SK-N-SH (cell line): ENCODE measurements around the gene CELF4.

ENCODE experiments used
- ELF1 ChIP-seq: IDR thresholded peaks from 2 replicates; pipeline ENCODE4 v1.4.0; 2012
- EP300 ChIP-seq, 2 experiments: IDR thresholded peaks; 2 replicates each; pipeline versions ENCODE4 v1.4.0 to v1.6.1; 2012; ENCODE audit warnings: borderline replicate concordance in 1 of 2, low read depth in 1 of 2, low read length in 1 of 2
- GABPA ChIP-seq: IDR thresholded peaks from 2 replicates; pipeline ENCODE4 v1.4.0; 2012; ENCODE audit warnings: low read depth, mild to moderate bottlenecking
- GATA2 ChIP-seq: sonication (generic); formaldehyde crosslinking; IDR thresholded peaks from 2 replicates; pipeline ENCODE4 v1.5.0; 2020; ENCODE audit warnings: mild to moderate bottlenecking, missing genetic modification reagents
- POLR2AphosphoS5 ChIP-seq: IDR thresholded peaks from 2 replicates; pipeline ENCODE4 v1.6.1; 2012; ENCODE audit warnings: low read depth, low read length
- RFX5 ChIP-seq: IDR thresholded peaks from 2 replicates; pipeline ENCODE4 v1.6.1; 2012; ENCODE audit warnings: mild to moderate bottlenecking, improper control_type of control experiment, low read length
- SIN3A ChIP-seq: IDR thresholded peaks from 2 replicates; pipeline ENCODE4 v1.6.1; 2012; ENCODE audit warnings: low read depth, mild to moderate bottlenecking, low read length, moderate library complexity, borderline replicate concordance
- SMC3 ChIP-seq: IDR thresholded peaks from 2 replicates; pipeline ENCODE4 v1.6.1; 2012; ENCODE audit warnings: low read depth, low read length, improper control_type of control experiment
- TF ChIP-seq, protein P1 (sequence below): IDR thresholded peaks from 2 replicates; pipeline ENCODE4 v1.4.0; 2012; ENCODE audit warnings: low read depth
- TF ChIP-seq, protein P2 (sequence below): IDR thresholded peaks from 2 replicates; pipeline ENCODE4 v1.6.1; 2012; ENCODE audit warnings: mild to moderate bottlenecking, low read depth, low read length, moderate library complexity
- TF ChIP-seq, protein P3 (sequence below): fragments of 200-600 bp; sonication (generic); IDR thresholded peaks from 2 replicates; pipeline ENCODE4 v1.6.1; 2017; ENCODE audit warnings: antibody characterized with exemption, mild to moderate bottlenecking, moderate library complexity
- TF ChIP-seq, protein P4 (sequence below): IDR thresholded peaks from 2 replicates; pipeline ENCODE4; 2012

DNA sequence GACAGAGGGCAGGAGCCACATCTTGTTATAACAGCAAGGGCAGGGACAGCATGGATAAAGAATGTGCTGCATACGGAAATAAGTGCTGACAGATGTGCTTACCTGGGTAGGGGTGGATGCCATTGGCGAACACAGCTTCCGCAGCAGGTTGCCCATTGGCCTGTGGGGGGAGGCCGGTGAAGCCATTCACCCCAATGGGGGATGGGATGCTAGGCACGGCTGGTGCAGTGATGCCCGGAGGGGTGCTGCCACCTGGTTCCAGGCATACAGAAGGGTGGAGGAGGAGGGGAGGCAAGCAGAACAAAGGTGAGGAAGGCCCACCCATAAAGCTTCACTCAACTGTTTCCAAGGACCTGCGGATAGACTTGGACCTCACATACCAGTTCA lies 294.9 kb downstream of the CELF4 start:
- TF ChIP-seq POLR2AphosphoS5, result no peak
- TF ChIP-seq, protein P1, sequence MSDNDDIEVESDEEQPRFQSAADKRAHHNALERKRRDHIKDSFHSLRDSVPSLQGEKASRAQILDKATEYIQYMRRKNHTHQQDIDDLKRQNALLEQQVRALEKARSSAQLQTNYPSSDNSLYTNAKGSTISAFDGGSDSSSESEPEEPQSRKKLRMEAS, result no peak
- TF ChIP-seq, protein P2, sequence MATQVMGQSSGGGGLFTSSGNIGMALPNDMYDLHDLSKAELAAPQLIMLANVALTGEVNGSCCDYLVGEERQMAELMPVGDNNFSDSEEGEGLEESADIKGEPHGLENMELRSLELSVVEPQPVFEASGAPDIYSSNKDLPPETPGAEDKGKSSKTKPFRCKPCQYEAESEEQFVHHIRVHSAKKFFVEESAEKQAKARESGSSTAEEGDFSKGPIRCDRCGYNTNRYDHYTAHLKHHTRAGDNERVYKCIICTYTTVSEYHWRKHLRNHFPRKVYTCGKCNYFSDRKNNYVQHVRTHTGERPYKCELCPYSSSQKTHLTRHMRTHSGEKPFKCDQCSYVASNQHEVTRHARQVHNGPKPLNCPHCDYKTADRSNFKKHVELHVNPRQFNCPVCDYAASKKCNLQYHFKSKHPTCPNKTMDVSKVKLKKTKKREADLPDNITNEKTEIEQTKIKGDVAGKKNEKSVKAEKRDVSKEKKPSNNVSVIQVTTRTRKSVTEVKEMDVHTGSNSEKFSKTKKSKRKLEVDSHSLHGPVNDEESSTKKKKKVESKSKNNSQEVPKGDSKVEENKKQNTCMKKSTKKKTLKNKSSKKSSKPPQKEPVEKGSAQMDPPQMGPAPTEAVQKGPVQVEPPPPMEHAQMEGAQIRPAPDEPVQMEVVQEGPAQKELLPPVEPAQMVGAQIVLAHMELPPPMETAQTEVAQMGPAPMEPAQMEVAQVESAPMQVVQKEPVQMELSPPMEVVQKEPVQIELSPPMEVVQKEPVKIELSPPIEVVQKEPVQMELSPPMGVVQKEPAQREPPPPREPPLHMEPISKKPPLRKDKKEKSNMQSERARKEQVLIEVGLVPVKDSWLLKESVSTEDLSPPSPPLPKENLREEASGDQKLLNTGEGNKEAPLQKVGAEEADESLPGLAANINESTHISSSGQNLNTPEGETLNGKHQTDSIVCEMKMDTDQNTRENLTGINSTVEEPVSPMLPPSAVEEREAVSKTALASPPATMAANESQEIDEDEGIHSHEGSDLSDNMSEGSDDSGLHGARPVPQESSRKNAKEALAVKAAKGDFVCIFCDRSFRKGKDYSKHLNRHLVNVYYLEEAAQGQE, result no peak
- TF ChIP-seq, protein P3, sequence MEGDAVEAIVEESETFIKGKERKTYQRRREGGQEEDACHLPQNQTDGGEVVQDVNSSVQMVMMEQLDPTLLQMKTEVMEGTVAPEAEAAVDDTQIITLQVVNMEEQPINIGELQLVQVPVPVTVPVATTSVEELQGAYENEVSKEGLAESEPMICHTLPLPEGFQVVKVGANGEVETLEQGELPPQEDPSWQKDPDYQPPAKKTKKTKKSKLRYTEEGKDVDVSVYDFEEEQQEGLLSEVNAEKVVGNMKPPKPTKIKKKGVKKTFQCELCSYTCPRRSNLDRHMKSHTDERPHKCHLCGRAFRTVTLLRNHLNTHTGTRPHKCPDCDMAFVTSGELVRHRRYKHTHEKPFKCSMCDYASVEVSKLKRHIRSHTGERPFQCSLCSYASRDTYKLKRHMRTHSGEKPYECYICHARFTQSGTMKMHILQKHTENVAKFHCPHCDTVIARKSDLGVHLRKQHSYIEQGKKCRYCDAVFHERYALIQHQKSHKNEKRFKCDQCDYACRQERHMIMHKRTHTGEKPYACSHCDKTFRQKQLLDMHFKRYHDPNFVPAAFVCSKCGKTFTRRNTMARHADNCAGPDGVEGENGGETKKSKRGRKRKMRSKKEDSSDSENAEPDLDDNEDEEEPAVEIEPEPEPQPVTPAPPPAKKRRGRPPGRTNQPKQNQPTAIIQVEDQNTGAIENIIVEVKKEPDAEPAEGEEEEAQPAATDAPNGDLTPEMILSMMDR, result no peak
- TF ChIP-seq, protein P4, sequence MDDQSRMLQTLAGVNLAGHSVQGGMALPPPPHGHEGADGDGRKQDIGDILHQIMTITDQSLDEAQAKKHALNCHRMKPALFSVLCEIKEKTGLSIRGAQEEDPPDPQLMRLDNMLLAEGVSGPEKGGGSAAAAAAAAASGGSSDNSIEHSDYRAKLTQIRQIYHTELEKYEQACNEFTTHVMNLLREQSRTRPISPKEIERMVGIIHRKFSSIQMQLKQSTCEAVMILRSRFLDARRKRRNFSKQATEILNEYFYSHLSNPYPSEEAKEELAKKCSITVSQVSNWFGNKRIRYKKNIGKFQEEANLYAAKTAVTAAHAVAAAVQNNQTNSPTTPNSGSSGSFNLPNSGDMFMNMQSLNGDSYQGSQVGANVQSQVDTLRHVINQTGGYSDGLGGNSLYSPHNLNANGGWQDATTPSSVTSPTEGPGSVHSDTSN, result no peak
- TF ChIP-seq EP300 (IDR thresholded peaks at IDR 0.05; ENCODE audit: borderline replicate concordance in 1 of 2, low read depth in 1 of 2, low read length in 1 of 2), result no peak
- TF ChIP-seq SIN3A, result no peak
- no peak for TF ChIP-seq GATA2 (CRISPR knock-in tag)
- no peak for TF ChIP-seq GABPA
- no peak for TF ChIP-seq ELF1
- TF ChIP-seq SMC3, result no peak
- TF ChIP-seq RFX5, result no peak
